ENCODE measurements around the gene ZNF346. TPM values are rescaled to one million over a fixed set of nuclear protein-coding genes. Genes with fewer than 3 reads are reported as not detected.

ZNF346 gene
- total and polyA plus RNA-seq, 2 of the 13 experiments (the other 11 are each of a cell fraction or from before 2014, with no cell fraction given) = 8.6 to 19.4 TPM

DNA sequence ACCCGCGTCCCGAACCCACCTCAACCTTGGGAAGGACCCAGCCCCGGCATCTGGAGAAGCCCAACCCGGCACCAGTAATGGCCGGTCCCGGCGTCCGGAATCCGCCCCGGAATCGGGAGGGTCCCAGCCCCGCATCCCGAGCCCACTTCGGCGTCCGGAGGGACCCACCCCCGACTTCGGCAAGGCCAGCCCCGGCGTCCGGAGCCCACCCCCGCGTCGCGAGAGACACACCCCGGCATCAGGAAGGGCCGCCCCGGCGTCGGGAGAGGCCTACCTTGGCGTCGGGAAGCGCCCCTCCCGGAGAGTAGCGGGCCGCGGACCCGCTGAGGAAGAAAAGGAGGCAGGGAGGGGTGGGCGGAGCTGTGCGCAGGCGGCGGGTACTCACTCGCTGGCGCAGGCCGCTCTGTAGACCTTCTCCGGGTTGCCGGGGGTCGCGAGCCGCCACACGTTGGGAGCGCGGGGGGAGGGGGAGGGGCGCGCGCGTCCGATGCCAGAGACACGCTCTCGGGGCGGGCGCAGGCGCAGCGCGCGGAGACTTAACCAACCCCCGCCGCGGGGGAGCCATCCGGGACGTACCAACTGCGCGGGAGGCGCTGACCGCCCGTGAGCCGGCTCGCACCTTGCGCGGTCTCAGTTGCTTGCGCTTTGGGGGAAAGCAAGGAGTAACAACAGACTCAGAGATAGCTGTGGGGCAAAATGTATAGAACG lies 16.1 kb upstream of the ZNF346 start, which contains the start of gene UIMC1 (continued):
- TF ChIP-seq, protein P1, sequence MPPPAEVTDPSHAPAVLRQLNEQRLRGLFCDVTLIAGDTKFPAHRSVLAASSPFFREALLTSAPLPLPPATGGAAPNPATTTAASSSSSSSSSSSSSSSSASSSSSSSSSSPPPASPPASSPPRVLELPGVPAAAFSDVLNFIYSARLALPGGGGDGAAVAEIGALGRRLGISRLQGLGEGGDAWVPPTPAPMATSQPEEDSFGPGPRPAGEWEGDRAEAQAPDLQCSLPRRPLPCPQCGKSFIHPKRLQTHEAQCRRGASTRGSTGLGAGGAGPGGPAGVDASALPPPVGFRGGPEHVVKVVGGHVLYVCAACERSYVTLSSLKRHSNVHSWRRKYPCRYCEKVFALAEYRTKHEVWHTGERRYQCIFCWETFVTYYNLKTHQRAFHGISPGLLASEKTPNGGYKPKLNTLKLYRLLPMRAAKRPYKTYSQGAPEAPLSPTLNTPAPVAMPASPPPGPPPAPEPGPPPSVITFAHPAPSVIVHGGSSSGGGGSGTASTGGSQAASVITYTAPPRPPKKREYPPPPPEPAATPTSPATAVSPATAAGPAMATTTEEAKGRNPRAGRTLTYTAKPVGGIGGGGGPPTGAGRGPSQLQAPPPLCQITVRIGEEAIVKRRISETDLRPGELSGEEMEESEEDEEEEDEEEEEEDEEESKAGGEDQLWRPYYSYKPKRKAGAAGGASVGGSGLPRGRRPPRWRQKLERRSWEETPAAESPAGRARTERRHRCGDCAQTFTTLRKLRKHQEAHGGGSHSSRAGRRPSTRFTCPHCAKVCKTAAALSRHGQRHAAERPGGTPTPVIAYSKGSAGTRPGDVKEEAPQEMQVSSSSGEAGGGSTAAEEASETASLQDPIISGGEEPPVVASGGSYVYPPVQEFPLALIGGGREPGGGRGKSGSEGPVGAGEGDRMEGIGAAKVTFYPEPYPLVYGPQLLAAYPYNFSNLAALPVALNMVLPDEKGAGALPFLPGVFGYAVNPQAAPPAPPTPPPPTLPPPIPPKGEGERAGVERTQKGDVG (CRISPR knock-in tag; IDR thresholded peaks at IDR 0.05; ENCODE audit: borderline replicate concordance) = no peak
- TF ChIP-seq, protein P2, sequence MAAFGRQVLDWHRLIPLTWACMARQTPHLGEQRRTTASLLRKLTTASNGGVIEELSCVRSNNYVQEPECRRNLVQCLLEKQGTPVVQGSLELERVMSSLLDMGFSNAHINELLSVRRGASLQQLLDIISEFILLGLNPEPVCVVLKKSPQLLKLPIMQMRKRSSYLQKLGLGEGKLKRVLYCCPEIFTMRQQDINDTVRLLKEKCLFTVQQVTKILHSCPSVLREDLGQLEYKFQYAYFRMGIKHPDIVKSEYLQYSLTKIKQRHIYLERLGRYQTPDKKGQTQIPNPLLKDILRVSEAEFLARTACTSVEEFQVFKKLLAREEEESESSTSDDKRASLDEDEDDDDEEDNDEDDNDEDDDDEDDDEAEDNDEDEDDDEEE (CRISPR knock-in tag; IDR thresholded peaks at IDR 0.05) = peak; percentile 33; the same call in 1 of the 2 replicates
- TF ChIP-seq, protein P3, sequence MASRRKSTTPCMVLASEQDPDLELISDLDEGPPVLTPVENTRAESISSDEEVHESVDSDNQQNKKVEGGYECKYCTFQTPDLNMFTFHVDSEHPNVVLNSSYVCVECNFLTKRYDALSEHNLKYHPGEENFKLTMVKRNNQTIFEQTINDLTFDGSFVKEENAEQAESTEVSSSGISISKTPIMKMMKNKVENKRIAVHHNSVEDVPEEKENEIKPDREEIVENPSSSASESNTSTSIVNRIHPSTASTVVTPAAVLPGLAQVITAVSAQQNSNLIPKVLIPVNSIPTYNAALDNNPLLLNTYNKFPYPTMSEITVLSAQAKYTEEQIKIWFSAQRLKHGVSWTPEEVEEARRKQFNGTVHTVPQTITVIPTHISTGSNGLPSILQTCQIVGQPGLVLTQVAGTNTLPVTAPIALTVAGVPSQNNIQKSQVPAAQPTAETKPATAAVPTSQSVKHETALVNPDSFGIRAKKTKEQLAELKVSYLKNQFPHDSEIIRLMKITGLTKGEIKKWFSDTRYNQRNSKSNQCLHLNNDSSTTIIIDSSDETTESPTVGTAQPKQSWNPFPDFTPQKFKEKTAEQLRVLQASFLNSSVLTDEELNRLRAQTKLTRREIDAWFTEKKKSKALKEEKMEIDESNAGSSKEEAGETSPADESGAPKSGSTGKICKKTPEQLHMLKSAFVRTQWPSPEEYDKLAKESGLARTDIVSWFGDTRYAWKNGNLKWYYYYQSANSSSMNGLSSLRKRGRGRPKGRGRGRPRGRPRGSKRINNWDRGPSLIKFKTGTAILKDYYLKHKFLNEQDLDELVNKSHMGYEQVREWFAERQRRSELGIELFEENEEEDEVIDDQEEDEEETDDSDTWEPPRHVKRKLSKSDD (CRISPR knock-in tag; IDR thresholded peaks at IDR 0.05; ENCODE audit: low read depth) = no peak; the same call in 1 of the 2 replicates
- no peak for TF ChIP-seq RFX3 (CRISPR knock-in tag; IDR thresholded peaks at IDR 0.05)
- TF ChIP-seq, protein P4, sequence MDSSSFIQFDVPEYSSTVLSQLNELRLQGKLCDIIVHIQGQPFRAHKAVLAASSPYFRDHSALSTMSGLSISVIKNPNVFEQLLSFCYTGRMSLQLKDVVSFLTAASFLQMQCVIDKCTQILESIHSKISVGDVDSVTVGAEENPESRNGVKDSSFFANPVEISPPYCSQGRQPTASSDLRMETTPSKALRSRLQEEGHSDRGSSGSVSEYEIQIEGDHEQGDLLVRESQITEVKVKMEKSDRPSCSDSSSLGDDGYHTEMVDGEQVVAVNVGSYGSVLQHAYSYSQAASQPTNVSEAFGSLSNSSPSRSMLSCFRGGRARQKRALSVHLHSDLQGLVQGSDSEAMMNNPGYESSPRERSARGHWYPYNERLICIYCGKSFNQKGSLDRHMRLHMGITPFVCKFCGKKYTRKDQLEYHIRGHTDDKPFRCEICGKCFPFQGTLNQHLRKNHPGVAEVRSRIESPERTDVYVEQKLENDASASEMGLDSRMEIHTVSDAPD (CRISPR knock-in tag; IDR thresholded peaks at IDR 0.05) = no peak
- no peak for TF ChIP-seq RBM39 (IDR thresholded peaks at IDR 0.05; ENCODE audit: low read depth, low read length, poor library complexity, severe bottlenecking)
- no peak for TF ChIP-seq NFIC (IDR thresholded peaks at IDR 0.05; ENCODE audit: low read length)
- TF ChIP-seq PCBP2 (optimal IDR thresholded peaks at IDR 0.05; ENCODE audit: low read depth, low read length, poor library complexity, severe bottlenecking) = no peak
- TF ChIP-seq, protein P5, sequence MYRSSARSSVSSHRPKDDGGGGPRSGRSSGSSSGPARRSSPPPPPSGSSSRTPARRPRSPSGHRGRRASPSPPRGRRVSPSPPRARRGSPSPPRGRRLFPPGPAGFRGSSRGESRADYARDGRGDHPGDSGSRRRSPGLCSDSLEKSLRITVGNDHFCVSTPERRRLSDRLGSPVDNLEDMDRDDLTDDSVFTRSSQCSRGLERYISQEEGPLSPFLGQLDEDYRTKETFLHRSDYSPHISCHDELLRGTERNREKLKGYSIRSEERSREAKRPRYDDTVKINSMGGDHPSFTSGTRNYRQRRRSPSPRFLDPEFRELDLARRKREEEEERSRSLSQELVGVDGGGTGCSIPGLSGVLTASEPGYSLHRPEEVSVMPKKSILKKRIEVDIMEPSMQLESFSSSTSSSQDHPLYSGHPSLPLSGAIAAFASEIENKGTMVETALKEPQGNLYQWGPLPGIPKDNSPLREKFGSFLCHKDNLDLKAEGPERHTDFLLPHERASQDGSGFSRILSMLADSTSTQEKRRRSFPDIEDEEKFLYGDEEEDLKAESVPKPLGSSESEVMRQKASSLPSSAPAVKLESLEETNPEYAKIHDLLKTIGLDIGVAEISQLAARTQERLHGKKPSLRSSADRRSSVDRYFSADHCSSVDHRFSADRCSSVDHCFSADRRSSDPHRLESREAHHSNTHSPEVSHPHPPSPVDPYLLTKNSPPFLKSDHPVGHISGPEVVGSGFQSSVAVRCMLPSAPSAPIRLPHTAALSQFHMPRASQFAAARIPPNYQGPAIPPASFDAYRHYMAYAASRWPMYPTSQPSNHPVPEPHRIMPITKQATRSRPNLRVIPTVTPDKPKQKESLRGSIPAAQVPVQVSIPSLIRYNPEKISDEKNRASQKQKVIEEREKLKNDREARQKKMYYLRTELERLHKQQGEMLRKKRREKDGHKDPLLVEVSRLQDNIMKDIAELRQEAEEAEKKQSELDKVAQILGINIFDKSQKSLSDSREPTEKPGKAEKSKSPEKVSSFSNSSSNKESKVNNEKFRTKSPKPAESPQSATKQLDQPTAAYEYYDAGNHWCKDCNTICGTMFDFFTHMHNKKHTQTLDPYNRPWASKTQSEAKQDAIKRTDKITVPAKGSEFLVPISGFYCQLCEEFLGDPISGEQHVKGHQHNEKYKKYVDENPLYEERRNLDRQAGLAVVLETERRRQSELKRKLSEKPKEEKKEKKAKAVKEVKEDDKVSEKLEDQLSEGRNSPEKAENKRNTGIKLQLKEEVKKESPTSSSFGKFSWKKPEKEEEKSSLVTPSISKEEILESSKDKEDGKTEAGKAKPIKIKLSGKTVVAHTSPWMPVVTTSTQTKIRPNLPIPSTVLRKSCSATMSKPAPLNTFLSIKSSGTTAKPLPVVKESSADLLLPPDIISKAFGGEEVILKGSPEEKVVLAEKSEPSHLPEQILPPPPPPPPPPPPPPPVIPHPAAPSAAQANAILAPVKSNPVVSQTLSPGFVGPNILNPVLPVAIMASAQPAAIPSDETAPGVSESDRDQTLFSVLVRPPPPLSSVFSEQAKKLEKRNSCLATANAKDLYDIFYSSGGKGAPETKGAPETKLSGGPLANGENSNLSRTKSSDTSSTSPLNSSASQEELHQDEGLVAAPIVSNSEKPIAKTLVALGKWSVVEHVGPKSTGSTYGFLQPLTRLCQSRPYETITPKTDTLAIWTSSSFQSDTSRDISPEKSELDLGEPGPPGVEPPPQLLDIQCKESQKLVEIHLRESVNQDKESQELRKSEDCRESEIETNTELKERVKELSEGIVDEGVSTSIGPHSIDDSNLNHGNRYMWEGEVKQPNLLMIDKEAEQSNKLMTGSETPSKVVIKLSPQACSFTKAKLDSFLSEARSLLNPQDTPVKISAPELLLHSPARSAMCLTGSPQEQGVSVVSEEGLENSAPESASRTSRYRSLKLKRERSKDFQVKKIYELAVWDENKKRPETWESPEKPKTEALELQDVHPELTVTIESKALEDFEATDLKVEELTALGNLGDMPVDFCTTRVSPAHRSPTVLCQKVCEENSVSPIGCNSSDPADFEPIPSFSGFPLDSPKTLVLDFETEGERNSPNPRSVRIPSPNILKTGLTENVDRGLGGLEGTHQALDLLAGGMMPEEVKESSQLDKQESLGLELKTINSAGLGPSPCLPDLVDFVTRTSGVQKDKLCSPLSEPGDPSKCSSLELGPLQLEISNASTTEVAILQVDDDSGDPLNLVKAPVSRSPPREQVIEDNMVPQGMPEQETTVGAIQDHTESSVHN (CRISPR knock-in tag; IDR thresholded peaks at IDR 0.05) = peak; percentile 60; the same call in 1 of the 2 replicates
- TF ChIP-seq ZNF207 (IDR thresholded peaks at IDR 0.05; ENCODE audit: borderline replicate concordance) = no peak
